GM18499 (cell line): ENCODE data around the gene CTBP2.

Experiments used
- ATAC-seq: cut with Tn5 transposase; IDR thresholded peaks from one replicate; pipeline ENCODE4 v1.9.1; 2021; ENCODE audit warnings: moderate number of reproducible peaks; ENCODE audit not compliant: insufficient read depth, unreplicated experiment

CTBP2 gene

DNA sequence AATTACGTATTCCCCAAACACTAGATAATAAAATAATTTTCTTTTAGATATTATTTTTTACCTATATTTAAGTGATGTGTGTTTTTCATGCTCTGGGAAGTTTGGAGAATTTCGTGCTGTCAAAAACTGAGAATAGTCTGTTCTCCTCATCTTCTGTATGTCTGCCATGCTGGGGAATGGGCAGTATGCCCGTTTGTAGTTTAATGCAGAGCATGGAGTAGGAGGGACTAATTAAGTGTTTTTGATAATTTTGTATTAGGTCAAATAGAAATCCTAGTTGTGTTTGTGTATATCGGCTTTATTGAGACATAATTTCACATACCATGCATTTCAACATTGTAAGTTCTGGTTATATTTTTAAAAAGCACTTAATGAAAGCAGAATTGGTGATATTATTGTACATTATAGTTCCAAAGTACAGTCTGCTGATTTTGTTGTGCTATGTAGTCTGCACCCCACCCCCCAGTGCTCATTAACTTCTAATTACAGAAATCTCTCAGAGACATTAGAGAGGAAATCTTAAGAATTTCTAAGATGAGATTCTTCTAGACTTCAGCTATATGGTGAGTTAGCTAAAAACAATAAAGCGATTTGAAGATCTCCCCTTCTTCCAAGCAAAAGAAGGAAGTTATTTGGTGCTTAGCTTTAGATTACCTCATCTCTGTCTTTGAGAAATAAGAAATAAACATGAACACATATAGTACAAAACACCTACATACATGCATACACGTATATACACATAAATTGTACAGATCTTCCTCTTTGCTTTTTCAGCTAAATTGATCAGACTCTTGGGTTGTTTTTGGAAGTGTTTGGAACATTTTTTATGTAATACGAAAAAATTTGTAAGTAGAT is 196.3 kb downstream of the CTBP2 start:
- ATAC-seq, result no peak

DNA sequence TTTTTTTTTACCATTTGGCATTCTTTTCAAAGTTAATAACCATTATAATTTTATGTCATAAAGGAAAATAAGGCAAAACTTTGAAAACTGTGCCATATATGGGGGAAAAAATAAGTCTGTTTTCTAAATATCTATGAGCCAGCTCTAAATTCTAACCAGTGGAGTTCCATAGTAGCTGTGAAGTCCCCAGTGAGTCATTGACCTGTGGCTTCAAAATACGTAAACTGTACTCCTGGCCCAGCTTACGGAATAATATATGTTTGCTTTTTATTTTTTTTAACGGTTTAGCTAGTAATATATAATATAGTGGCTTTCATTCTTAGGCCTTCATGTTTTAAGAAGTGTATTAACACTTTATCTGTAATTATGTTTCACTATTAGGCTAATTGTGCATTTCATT is 197.9 kb downstream of the CTBP2 start:
- no peak for ATAC-seq

DNA sequence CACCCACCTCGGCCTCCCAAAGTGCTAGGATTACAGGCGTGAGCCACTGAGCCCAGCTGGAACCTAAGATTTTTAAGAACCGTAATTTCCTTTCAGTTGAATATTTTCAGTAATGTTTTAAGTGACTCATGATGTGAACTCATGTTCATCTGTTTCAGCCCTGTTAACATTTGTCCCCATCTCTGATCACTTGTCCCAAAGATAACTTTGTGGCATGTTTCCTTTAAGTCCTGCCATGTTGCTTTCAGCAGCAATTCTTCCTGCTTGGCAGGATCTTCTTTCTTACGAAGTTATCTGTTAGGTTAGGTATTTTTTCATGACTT is 199.2 kb downstream of the CTBP2 start:
- ATAC-seq, result no peak

DNA sequence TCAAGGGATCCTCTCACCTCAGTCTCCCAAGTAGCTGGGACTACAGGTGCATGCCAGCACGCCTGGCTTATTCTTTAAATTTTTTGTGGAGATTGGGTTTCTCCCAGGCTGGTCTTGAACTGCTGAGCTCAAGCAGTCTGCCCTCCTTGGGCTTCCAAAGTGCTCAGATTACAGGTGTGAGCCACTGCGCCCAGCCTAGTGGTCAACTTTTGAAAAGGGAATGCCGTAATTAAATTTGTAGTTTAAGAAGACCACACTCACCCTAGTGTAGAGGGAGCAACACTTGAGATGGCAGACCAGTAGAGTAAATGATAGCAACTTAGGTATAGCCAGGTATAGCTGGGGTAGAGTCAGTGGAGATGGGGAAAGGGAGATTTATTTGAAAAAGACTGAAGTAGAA is 200.8 kb downstream of the CTBP2 start:
- ATAC-seq, result no peak

DNA sequence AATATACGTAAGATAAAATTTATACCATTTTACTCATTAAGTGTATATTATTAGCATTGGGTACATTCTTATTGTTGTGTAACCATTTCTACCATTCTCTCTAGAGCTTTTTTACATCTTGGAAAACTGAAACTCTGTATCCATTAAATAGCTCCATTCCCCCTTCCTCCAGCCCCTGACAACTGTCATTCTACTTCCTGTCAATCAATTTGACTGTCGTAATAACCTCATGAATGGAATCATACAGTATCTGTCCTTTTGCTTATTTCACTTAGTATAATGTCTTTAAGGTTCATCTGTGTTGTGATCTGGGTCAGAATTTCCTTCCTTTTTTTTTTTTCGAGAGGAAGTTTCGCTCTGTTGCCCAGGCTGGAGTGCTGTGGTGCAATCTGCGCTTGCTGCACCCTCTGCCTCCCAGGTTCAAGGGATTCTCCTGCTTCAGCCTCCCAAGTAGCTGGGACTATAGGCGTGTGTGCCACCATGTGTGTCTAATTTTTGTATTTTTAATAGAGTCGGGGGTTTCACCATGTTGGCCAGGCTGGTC is 202.9 kb downstream of the CTBP2 start:
- ATAC-seq, result no peak

DNA sequence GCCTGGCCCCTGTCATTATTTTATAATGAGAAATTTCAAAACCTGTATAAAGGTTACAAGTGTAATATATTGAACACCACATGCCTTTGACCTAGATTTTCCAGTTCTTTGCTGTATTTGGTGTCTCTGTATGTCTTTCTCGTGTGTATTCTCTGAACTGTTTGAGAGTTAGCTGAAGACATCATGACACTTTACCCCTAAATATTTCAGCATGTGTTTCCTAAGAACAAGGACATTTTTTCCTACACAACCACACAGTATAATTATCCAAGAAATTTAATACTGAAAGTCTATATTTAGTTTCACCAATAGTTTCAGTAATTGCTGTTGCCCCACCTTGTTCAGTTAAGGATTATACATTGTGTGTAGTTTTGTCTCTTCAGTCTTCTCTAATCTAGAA is 203.6 kb downstream of the CTBP2 start:
- no peak for ATAC-seq

DNA sequence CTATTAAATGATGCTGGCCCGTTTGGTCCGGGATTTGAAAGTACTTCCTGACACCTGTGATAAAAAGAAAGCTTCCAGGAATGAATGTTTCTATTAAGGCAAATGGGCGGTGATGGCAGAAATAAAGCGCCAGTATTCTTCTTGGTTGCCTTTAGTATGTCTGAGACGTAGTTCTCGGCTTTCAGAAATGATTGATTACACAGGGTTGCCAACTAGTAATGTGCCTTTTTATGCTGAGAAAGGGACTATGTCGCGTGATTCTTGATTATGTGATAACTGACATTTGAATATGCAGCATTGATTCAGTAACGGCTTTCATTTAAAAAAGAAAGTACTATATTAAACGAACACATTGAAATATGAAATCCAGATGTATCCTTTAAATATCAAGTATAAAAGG is 204.5 kb downstream of the CTBP2 start:
- no peak for ATAC-seq

DNA sequence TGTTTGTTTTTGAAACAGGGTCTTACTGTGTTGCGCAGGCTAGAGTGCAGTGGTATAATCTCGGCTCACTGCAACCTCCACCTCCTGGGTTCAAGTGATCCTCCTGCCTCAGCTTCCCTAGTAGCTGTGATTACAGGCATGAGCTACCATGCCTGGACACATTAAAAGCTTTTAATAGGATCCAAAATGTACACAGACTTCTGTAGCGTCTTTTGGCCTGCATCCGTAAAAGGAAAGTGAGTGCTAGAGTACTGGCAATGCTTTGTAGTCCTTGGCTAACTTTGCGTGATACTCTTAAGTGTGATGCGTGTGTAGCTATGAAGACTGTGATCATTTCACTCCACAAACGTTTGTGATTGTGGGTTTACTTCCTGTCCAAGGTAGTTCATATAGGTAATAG is 205.1 kb downstream of the CTBP2 start:
- no peak for ATAC-seq

DNA sequence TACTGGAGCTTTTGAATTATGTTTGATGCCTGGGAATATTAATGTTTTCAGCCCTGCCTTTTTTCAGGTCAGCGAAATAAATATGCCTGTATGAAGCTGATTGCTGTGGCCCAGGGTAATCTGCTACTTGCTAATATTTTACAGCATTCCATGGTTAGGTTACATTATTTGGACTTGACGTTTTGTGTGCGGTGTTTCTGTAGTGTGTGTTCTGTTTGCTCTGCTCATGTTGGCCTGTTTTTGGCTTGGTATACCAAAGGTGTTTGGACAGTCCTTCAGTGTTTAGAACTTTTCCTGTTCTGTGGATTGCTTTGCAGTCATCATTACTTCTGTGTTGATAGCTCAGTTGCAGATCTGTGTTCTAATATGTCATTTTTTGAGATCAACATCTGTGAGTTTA is 206.9 kb downstream of the CTBP2 start:
- ATAC-seq, result no peak

DNA sequence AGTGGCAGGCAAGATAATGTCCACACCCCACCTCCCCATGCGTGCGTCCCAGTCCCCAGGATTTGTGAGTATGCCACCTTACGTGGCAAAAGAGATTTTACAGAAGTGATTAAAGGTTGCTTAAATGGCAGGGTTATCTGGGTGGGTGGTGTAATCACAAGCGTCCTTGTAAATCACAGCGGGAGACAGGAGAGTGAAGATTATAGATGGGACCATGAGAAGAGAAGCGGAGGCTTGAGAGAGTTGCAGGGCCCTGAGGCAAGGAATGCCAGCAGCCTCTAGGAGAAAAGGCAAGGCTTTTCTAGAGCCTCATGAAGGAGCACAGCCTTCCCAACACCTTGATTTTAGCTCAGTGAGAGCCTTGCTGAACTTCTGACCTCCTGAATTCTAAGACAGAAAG is 208.2 kb downstream of the CTBP2 start:
- no peak for ATAC-seq

DNA sequence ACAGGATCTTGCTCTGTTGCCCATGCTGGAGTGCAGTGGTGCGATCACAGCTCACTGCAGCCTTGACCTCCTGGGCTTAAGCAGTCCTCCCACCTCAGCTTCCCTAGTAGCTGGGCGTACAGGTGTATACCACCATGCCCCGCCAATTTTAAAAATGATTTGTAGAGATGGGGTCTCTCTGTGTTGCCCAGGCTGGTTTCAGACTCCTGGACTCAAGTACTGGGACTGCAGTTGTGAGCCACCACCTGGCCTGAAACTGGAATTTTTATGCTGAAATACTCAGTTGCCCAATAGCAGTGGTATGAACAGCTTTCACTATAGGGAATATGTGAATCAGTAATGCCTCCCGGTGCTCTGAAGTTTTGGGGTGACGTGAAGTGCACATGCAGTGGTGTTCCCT is 210.8 kb downstream of the CTBP2 start:
- no peak for ATAC-seq

DNA sequence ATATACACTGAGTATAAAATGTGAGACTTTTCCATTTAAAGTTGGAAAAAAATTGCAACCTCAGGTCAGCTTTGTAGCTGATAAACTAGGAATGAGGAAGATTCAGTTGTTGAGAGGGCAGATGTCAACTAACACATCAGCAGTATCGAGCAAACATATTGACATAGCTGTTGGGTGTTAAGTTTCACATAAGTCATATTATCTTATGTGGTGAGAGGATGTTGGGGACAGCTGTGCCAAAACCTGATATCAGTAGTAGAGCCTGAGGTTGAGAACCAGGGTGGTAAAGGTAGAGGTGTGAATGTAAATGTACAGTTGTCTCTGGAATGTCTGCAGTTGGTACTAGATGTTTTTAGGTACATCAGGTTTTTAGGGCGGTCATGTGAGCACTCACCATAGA is 213.4 kb downstream of the CTBP2 start:
- ATAC-seq, result no peak

DNA sequence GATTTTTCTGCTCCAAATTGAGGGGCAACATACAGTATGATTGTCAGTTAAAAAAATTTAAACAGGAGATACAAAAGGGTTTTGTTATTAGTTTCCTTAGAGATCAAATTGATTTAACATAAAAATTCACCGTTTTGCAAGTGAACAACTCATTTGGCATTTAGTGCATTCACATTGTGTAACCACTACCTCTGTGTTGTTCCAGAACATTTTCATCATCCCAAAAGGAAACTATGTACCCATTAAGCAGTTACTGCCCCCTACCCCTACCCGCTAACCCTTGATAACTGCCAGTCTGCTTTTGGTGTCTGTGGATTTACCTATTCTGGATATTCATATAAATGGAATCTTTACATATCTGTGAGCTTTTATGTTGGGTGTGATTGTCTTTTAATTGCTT is 215.4 kb downstream of the CTBP2 start:
- ATAC-seq, result no peak

DNA sequence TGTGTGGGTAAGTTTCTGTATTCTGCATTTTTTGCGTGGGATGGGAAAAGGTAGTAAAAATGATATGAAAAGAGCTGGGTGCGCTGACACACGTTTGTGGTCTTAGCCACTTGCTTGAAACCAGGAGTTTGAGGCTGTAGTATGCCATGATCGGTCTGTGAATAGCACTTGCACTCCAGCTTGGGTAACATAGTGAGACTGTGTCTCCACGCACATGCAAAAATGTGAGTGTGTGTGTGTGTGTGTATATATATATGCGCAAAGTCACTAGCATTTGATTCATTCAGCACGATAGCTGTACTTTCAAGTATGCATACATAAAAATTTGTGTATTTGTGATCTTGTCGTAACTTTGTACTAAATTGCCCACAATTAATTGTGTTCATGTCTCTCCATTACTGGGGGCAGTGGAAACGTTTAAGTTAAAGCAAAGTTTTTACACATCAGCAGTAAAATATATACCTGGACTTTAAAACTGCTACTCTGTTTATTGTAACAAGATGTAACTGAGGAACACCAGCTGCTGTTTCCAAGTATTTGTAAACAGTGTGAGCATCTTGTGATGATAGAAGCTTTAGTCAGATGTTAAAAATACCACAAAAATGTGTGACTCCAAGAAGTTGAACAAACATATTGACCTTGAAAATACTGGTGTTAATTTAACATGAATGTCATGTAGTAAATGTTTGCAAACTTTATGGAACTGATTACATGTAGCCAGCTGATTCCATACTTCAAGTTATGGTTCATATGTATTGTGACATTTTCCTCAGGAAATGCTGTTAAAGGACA is 216.9 kb downstream of the CTBP2 start:
- no peak for ATAC-seq

DNA sequence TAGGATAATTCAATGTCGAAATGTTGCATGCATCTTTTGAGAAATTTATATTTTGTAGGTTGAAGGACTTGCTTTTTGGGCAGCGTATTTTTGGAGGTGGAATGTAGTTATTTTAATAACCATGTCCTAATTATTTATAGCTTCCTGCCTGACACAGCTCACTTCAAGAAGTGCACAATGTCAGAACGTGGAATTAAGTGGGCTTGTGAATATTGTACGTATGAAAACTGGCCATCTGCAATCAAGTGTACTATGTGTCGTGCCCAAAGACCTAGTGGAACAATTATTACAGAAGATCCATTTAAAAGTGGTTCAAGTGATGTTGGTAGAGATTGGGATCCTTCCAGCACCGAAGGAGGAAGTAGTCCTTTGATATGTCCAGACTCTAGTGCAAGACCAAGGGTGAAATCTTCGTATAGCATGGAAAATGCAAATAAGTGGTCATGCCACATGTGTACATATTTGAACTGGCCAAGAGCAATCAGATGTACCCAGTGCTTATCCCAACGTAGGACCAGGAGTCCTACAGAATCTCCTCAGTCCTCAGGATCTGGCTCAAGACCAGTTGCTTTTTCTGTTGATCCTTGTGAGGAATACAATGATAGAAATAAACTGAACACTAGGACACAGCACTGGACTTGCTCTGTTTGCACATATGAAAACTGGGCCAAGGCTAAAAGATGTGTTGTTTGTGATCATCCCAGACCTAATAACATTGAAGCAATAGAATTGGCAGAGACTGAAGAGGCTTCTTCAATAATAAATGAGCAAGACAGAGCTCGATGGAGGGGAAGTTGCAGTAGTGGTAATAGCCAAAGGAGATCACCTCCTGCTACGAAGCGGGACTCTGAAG is 217.8 kb downstream of the CTBP2 start:
- ATAC-seq, result no peak

DNA sequence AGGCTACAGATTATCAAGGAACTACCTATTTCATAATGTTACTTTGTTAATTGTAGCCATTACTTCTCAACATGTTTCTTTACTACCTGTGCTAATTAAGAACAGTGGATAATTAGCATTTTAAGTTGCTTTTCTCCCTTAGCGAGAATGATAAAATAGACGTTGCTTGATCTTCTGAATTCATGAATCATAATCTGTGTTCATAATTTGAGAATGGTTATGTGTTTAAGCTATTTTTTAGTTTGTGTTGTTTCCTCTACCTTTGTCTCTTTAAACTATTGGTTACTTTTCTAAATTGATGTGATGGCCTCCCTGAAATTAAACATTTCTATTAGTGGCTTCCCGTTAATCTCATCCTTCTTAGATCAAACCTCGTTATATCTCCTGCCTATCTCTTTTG is 218.5 kb downstream of the CTBP2 start, which contains the start of gene ZRANB1:
ZRANB1 (plus strand) TSS at position 301 of the 400 bp plus-strand sequence. CDS start 371 bp downstream, outside the sequence.
- no peak for ATAC-seq

DNA sequence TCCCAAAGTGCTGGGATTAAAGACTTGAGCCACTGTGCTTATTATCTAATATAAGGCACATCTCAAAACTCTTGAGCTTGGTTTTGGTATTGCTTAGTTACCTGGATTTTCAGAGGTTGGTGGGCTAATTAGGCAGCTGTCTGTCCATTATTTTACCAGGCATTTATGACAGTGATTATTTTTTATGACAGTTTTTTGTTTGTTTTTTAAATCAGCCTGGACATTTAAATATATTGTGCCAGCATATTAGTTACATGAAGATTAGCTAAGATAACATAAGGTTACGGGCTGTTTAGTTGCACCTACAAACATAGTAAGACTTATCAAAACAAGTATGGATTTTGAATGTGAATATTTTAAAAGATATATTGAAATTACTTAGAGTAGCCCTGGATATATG is 221.1 kb downstream of the CTBP2 start:
- no peak for ATAC-seq

DNA sequence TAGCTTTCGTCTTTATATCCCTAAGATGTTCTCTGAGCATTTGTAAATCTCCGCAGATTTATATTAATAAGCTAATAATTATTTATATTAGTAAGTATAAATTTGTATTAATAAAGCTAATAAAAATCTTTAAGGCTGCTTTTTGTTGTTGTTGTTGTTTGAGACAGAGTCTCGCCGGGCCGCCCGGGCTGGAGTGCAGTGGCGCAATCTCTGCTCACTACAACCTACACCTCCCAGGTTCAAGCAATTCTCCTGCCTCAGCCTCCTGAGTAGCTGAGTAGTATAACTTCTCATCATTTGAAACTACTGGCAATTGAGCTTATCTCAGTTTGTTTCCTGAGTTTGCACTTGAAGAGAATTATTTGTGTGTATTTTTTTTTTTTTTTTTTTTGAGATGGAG is 223.6 kb downstream of the CTBP2 start:
- ATAC-seq, result no peak

DNA sequence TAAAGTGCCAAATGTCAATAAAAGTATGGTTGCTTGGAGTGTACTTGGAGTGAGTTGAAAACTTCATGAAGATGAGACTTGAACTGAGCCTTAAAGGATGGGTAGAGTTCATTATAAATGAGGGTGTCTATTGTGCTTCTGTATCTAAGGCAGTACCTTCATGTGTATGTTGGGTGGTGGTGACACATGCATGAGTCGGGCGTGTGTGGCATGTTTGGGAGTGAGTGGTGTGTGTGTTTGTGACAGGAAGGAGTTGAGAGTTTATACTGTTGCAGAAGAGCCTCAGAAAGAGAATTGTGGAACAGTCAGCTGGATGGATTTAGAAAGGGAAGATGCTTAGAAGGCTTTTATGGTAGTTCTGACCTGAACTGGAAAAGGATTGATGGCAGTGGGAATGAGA is 224.4 kb downstream of the CTBP2 start:
- no peak for ATAC-seq
